HL-60 (cell line): ENCODE data around the gene STK40.

Source experiments
- CTCF ChIP-seq: IDR thresholded peaks from one replicate; pipeline ENCODE4 v1.5.1; 2011; ENCODE audit warnings: low read length, control low read depth, inconsistent platforms; ENCODE audit not compliant: insufficient read depth
- POLR2AphosphoS5 ChIP-seq: IDR thresholded peaks from 2 replicates; pipeline ENCODE4 v1.6.1; 2012; ENCODE audit warnings: low read depth
- REST ChIP-seq: IDR thresholded peaks from 2 replicates; pipeline ENCODE4 v1.6.1; 2012; ENCODE audit warnings: low read depth; ENCODE audit not compliant: insufficient replicate concordance
- SPI1 ChIP-seq: IDR thresholded peaks from 2 replicates; pipeline ENCODE4 v1.6.1; 2012; ENCODE audit warnings: low read depth, mild to moderate bottlenecking, borderline replicate concordance

- TF ChIP-seq CTCF: no peak
- no peak for TF ChIP-seq SPI1
- TF ChIP-seq POLR2AphosphoS5: no peak
- TF ChIP-seq REST: no peak
These were observed 25.7 kb downstream of the STK40 start for GRCh38 chr1:36359911-36360550.
